Endometrial microvascular endothelial cells (primary cell): ENCODE data around the gene CALHM5. TPM values are rescaled to one million over a fixed set of nuclear protein-coding genes. Genes with fewer than 3 reads are reported as not detected.

Experiments
- in situ Hi-C: cut with HindIII; loops from 2 replicates; pipeline ENCODE4 v1.10.0; 2017; ENCODE audit warnings: low sequenced_read_pairs, low pct_unique_long_range_greater_than_20kb; ENCODE audit errors: inconsistent ontology term
- total RNA-seq: library from RNA; depleted of rRNA; stranded (reverse); fragments of >200 nt; gene quantifications from one replicate; pipeline ENCODE4 v1.2.3, GENCODE V29; 2015; ENCODE audit errors: inconsistent ontology term

CALHM5 gene
- total RNA-seq, 1 donor from 2014 or later = 3.3 TPM

DNA sequence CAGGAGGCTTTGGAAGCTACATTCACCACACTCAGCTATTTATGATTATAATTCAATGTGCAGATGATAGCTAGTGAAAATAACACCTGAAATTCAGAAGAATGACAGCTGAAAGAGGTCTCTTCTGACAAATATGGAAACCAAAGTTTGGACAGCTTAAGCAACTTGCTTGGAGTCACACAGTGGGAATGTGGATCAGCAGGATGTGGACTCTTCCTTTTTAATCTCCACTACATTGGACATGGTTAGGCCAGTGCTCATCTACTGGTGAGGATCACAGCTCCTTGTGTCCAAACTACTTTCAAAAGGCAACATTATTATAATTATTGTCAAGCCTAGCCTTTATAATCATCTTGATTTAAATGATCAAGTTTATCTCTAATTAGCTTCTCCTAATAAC, 23.7 kb downstream of the CALHM5 start:
- in situ Hi-C loops = no loop called here

- in situ Hi-C loops = no loop called here
Observed at GRCh38 chr6:116536216-116536621, 24.8 kb downstream of the CALHM5 start.

DNA sequence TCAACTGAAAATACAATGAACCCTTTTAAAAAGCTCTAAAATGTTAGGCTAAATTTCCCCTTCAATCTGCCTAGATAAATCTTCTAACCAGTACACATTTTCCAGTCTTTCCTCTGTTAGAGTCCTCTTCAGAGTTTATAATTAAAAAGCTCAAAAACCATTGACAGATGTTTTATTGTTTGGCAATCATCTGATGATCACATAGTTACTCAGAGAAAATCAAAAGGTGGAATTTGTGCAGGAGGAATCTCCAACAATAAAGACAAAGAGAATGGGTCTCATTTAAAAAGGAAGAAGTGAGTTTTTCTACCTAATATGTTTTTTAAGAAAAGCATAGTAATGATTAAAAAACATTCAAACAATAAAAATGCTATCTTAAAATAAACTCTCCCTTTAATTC, 31.0 kb downstream of the CALHM5 start:
- in situ Hi-C loops = no loop called here

DNA sequence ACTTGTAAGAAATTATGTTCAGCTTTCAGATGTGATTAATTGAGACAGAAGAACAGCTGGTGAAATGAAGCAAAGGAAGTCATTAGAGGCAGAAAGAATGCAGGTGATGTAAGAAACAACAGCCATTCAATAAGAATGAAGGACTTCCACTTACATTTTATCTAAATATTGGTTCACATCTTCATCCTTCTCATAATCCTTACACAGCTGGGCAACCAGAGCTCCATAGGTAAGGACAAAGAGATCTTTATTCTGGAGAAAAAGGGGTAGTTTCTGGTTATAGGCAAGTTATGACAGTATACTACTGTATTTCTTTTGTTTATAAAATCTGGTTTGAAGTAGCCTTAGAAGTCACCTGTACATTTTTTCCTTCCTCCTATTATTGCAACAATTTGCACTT, 31.7 kb downstream of the CALHM5 start:
- in situ Hi-C loops = no loop called here

GRCh38 chr6:116545651-116546050, 34.2 kb downstream of the CALHM5 start, which contains the start of gene TRAPPC3L:
TRAPPC3L (minus strand) TSS chr6:116545684; CDS start chr6:116545514, 170 bp downstream.
- in situ Hi-C loops = no loop called here

DNA sequence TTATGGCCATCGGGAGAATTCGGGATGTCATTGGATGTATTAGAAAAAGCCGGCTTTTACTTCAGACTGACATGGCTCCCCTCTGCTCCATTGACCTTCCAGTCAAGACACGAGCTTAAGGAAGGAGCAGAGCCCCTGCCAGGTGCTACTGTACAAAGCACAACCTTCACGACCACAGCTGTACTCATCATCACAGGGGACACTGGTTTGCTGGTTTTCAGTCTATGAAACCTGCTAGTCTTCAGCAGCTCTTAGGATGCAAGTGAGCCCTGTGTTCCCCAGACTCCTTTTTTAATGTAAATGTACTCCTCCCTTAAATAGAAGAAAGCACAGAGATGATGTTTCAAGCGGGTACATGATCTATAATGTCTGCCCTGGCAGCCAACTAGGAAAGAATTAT, 35.9 kb downstream of the CALHM5 start:
- in situ Hi-C loops = no loop called here

DNA sequence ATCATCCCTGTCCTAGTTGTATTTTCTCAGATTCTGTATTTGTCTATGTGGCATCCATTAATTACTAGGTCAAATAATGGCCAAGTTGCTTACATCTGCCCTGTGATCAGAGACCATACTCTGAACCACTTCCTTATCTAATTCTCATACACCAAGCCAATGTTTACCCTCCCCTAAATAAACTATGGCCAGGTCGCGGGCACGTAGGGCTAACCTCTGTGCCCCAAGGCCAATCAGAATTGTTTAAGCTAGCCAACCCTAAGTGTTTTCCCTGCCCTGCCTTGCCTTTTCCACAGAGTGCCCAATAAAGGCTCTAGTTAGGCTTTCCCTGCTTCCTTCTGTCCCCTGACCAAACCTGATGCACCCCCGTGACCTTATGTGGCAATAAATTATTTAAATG, 39.4 kb downstream of the CALHM5 start:
- in situ Hi-C loops = no loop called here

- in situ Hi-C loops = no loop called here
Observed at GRCh38 chr6:116553451-116553850, 42.0 kb downstream of the CALHM5 start, which contains the start of gene CALHM4. CALHM4 (plus strand) TSS chr6:116553751; CDS start chr6:116553794, 43 bp downstream.

GRCh38 chr6:116556065-116556464, 44.6 kb downstream of the CALHM5 start:
- in situ Hi-C loops = no loop called here

DNA sequence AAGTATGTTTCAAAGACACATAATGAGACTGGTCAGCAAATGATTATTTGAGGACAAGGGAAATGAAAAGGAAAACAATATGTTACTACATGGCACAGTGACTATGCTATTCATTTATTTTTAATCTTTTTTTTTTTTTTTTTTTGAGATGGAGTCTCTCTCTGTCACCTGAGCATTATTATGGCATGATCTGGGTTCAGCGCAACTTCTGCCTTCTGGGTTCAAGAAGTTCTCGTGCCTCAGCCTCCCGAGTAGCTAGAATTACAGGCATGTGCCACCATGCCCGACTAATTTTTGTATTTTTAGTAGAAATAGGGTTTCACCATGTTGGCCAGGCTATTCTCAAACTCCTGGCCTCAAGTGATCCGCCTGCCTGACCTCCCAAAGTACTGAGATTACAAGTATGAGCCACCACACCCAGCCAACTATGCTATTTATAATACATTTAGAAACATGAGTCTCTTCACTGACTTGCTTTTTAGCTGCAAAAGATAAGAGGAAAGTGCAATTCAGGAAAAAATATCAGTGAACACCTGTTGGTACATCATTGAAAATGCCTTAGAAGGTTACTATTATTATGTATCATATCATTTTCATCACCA, 45.5 kb downstream of the CALHM5 start:
- in situ Hi-C loops = no loop called here

DNA sequence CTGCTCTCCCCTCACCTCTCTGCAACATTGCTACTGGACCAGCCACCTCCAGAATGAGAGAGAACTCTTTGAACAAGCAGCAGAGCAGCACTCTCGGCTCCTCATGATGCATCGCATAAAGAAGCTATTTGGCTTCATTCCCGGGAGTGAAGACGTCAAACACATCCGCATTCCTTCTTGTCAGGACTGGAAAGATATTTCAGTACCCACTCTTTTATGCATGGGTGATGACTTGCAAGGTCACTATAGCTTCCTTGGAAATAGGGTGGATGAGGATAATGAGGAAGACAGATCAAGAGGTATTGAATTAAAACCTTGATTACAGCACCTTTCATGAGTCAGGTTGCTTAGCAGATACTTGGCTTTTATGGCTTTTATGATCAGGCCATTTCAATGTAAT, 46.5 kb downstream of the CALHM5 start:
- in situ Hi-C loops = no loop called here

DNA sequence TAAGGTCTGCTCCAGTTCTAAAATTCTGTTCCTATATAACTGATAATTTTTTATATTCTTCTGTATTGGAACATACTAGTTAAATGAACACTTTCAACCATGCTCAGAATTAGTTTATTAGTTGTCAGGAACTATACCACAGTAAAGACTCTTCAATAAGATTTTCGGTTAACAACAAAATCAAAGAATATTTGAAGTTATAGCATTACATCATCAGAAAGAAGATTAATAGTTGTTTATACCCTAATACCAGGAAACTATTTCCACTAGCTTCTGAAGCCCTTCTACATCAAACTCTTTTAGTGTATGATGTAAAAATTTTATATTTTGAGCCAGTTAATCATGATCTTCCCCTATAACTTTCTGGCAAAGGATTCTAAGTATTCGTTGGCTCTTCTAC, 48.7 kb downstream of the CALHM5 start:
- in situ Hi-C loops = no loop called here

DNA sequence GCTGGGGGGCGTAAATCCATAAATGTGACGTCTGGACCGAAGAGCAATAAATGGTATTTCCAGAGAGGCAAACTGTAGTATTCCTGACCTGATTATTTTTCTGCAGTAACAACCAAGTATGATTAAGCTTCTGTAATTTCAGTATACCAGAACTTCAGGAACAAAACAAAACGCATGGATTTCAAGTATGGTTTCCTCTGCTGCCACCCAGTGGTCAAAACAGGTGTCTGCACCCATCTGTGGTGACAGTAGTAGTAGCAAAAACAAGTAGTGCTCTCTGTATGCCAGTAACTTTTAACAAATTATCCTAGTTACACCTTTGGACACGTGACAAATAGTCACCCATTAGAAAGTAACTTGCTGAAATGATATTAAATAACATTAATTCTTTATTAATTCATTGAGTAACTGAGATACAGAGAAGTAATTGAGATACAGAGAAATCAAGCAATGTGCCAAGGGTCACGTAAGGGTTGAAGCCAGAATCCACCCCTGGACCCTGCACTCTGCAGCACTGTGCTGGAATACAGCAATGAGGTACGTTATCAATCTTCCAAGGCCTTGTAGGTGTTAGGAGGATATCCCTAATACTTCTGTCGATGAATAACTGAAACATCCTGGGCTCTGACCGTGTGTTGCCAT, 50.1 kb downstream of the CALHM5 start:
- in situ Hi-C loops = no loop called here

- in situ Hi-C loops = no loop called here
Observed at GRCh38 chr6:116562019-116562403, 50.6 kb downstream of the CALHM5 start.

DNA sequence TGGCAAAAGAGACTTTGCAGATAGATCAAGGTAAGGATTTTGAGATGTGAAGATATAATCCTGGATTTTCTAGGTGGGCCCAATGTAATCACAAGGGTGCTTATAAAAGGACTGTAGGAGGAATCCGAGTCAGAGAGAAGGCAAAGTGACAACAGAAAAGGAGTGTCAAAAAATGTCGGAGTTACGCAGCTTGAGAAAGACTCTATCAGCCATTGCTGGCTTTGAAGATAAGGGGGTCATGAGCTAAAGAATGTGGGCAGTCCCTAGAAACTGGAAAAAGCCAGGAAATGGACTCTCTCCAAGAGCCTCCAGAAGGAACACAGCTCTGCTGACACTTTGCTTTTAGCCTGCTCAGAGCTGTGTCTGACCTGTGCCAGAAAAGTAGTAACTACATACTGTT, 51.2 kb downstream of the CALHM5 start:
- in situ Hi-C loops = no loop called here

GRCh38 chr6:116563830-116564229, 52.4 kb downstream of the CALHM5 start:
- in situ Hi-C loops = no loop called here

GRCh38 chr6:116564311-116564710, 52.9 kb downstream of the CALHM5 start:
- in situ Hi-C loops = no loop called here

DNA sequence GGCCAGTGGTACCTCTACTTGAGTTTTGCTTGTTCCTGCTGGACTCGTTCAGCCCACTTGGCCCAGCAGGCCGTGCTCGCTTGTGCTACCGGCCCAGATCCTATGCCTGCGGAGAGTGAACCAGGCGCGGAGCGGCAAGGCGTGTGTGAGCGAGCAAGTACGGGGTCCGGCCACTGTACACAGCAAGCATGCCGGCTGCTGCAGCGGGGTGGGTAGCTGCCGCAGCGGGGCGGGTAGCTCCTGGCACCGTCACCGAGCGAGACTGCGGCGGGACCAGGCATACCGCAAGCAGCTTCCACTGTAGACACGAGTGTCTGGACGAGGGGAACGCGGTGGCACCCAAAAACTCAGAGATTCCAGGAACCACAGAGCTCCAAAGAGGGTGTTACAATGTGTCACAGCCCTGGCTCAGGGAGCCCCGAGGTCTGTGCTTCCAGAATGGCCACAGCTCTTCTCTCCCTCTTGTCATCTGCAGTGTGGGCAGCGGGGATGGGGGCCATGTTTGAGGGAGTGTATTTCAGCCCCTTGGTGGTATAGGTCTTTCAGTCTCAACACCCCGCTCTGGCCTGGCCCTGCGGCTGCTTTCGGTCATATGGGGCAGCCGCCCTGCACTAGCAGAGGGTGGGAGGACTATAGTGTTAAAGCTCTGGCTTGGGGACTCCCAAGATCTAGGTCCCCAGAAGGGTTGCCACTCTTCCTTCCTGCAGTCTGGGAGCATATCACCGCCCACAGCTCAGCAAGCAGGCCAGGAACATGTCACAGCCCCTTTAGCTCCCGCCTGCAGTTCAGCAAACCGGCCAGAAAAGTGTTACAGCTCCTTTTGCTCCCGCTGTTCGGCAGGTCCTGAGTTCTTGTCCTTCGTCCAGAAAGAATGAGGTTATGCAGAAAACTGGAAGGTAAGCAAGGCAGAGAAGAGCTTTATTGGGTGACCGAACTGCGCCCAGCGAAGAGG, 53.8 kb downstream of the CALHM5 start:
- in situ Hi-C loops = no loop called here

- in situ Hi-C loops = no loop called here
Observed at GRCh38 chr6:116568111-116568510, 56.7 kb downstream of the CALHM5 start.
